ENCODE measurements around the gene SI.

DNA sequence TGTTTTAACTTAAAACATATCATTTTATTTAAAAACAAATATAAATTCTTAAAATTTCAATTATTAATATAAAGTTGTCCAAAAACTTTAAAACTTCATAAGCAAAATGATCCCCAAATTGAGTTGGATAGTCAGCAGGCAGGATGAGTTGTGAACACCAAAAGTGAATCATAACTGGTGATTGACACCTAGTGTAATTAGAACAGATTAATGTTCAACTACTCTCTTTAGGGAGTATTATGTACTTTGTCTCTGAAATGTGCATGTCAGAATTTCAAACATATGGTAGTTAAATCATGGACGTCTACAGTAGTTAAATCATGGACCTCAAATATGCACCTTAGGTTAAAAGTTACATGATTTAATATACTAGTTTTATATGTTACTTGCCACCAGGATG is 2.9 kb upstream of the SI start:
- TF ChIP-seq POLR2AphosphoS5 (IDR thresholded peaks at IDR 0.05; ENCODE audit: insufficient read depth, low read depth, low read length) = no peak
- TF ChIP-seq, protein P1, sequence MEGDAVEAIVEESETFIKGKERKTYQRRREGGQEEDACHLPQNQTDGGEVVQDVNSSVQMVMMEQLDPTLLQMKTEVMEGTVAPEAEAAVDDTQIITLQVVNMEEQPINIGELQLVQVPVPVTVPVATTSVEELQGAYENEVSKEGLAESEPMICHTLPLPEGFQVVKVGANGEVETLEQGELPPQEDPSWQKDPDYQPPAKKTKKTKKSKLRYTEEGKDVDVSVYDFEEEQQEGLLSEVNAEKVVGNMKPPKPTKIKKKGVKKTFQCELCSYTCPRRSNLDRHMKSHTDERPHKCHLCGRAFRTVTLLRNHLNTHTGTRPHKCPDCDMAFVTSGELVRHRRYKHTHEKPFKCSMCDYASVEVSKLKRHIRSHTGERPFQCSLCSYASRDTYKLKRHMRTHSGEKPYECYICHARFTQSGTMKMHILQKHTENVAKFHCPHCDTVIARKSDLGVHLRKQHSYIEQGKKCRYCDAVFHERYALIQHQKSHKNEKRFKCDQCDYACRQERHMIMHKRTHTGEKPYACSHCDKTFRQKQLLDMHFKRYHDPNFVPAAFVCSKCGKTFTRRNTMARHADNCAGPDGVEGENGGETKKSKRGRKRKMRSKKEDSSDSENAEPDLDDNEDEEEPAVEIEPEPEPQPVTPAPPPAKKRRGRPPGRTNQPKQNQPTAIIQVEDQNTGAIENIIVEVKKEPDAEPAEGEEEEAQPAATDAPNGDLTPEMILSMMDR (IDR thresholded peaks at IDR 0.05; ENCODE audit: extremely low read depth in 1 of 2, insufficient read depth in 1 of 2, low read depth in 1 of 2, low read length in 2 of 2) = no peak
- TF ChIP-seq MYC (IDR thresholded peaks at IDR 0.05; ENCODE audit: low read depth, low read length) = no peak
- TF ChIP-seq POLR2A (IDR thresholded peaks at IDR 0.05; ENCODE audit: low read depth, low read length) = no peak
- TF ChIP-seq EZH2 (IDR thresholded peaks at IDR 0.05; ENCODE audit: borderline replicate concordance, low read depth, low read length, severe bottlenecking) = no peak
